NCI-H1930 (cell line): ENCODE measurements around the gene ADGRB2.

Experiments
- DNase-seq, 2 experiments: peaks; one replicate each; lab custom pipeline; 2025; lab: John Stamatoyannopoulos, UW

The ADGRB2 gene

GRCh38 chr1:31702836-31703404, 61.2 kb downstream of the ADGRB2 start:
- no peak for DNase-seq

DNA sequence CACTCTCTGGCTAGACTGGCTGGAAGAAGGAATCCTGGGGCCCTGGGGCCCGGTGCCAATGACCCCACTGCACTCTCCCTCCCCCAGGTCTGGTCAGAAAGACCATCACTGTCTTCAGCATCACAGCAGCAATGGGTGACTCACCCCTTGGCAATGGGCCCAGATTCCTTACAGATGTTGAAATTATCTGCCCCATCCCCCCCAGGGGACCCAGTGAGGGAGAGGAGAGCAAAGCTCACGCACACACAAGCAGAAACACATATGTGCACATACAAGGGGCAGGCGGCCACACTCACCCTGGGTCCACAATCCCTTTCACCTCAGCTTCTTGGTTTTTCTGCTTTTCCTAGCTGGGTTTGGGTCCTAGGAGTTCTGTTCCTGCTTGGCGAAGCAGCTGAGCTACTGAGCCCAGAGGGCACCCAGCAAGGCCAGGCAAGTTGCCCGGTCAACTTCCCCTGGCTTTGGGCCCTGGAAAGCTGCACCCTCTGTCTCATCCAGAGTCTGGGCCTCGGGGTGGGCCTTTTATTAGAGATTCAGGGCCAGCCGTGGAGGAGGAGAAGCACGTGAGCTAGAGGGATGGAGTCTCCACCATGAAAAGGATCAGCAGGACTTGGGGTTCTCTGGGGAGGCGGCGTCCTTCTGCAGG, 62.9 kb downstream of the ADGRB2 start:
- peak in 1 of 2 experiments; percentile 37 for DNase-seq

GRCh38 chr1:31700468-31701090, 63.6 kb downstream of the ADGRB2 start:
- no peak for DNase-seq

GRCh38 chr1:31699341-31699891, 64.7 kb downstream of the ADGRB2 start:
- DNase-seq: no peak

DNA sequence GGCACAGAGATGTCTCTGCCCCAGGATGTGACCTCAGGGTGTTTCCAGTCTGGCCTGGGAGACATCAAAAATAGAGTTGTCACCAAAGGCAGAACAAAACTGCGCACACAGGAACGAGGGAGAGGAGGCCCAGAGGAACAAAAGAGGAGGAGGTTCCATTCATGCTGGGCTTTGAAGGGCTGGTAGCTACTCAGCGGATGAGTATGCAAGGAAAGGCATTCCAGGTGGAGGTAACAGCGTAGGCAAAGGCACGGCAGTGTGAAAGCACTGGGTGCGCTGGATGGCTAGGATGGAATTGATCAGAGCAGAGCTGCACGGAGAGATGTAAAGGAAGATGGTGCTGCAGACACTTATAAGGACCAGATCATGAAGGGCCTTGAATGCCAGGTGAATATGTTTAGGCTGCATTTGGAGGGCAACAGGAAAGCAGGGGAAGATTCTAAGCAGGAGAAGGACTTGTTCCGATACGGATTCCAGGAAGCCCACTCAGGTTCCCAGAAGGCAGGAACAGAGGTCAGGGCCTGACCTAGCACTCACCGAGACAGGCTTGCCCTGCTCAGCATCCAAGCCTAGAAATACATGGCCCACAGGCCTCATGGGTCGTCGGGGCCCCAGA, 66.7 kb downstream of the ADGRB2 start:
- DNase-seq: no peak

GRCh38 chr1:31696242-31696641, 67.9 kb downstream of the ADGRB2 start:
- DNase-seq: no peak

DNA sequence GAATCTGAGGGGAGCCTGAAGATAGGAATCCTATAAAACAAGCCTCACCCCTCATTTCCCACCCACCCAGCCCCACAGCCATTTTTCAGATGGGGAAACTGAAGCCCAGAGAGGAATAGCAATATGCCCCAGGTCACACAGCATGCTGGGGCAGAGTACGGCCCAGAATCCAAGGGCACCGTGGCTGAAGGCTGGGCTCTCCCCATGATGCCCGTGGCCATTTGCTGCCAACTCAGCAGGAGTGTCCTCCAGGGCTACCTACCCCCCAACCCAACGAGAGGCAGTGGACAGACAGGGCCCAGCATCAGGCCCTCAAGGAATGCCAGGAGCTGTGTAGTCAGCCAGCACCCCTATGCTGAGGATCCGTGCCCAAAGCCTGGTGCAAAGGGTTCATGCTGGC, 68.8 kb downstream of the ADGRB2 start:
- DNase-seq: no peak

DNA sequence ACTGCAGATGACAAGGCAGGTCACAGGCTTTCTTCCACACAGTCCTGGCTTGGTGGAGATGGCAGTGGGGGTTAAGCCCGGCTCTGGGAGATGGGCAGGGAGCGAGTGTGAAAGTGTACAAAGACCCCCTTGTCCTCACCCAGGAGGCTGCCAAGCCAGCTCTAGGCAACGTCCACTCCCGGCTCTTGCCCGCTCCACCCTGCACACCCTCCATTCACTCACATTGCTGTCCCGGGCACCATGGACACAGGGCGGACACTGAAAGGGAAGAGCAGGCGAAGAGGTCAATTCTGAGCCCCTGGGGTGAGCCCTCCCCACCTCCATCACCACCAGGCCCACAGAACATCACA, 69.2 kb downstream of the ADGRB2 start:
- DNase-seq: no peak

- DNase-seq: no peak
Measured at GRCh38 chr1:31694069-31694963, 69.8 kb downstream of the ADGRB2 start.

DNA sequence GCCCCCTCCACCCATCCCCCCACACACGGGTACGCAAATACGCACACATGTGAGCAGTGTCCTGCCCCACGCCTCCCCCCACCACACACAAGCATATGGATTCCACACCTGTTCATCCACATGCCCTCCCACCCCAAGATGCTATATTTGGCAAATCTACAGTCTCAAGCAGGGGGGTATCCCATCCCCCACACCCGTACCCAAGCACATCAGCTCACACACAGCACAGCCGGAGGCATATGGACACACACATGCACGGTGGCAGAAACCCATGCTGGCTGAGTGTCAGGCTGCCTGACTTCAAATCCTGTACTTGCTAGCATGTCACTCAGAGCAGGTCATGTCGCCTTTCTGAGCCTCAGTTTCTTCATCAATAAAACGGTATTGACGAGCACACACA, 70.9 kb downstream of the ADGRB2 start:
- no peak for DNase-seq

DNA sequence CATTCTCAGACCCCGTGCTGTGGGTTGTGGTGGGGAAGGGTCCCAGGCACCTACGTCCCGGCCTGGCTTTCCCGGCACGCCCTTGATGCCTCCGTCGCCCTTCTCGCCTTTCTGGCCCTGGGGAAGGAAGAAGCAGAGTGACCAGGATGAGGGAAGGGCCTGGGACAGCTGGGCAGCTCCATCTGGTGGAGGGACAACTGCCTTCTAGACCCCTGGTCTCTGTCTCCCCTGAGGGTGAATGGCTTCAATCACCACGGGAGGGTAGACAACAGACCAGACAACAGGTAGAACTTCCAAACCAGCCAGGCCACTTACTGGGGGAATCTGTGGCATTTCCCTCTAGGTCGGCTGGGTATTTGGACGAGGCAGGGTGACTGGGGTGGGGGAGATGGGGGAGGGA, 72.2 kb downstream of the ADGRB2 start:
- no peak for DNase-seq

- DNase-seq: no peak
Measured at GRCh38 chr1:31691446-31691845, 72.7 kb downstream of the ADGRB2 start.

GRCh38 chr1:31690921-31691320, 73.2 kb downstream of the ADGRB2 start:
- no peak for DNase-seq

- no peak for DNase-seq
Measured at GRCh38 chr1:31689854-31690253, 74.3 kb downstream of the ADGRB2 start.

DNA sequence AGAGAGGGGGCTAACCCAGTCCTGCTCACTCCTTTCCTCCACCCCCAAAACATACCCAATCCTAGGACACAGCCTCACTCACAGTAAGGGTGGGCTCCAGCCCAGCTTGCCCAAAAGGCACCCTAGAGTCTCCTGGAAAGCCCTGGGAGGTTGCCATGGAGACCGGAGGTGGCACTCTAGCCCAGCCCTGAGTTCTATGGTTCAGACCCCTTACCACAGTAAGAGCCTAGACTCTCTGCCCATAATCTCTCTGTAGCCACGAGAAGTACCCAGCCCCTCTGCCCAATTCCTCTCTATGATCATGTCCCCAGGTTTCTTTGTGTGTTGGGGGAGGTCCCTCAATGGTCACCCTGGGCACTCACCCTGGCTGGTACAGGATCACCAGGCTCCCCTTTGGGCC, 74.8 kb downstream of the ADGRB2 start:
- DNase-seq: no peak

DNA sequence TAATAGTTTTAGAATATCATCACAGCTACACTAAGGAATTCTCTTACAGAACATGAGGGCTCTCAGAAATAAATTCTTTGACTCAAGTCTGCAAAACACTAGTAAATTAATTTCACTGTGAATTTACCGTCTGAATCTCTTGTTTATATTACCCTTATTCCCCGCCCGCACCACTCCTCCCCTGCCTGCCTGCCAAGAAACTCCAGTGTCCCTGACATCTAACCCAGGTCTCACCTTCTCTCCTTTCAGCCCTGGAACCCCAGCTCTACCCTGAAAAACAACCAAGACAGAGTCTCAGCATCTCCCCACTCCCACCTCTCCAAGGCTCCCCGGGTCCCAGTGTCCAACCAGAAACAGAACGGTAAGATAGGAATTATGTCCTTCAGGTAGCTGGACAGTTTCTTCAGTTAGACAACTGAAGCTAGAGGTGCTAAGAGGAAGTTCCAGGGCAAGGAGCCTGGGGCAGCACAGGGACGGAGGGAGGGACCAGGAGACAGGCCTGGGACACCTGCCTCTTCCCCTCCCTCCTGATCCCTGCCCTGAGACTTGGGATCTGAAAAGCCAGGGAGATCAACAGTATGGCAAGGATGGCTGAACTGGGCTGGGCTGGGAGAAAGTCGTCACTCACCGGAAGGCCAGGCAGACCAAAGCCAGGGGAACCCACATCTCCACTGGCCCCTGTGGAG, 75.8 kb downstream of the ADGRB2 start:
- DNase-seq: no peak

GRCh38 chr1:31687601-31688000, 76.5 kb downstream of the ADGRB2 start:
- DNase-seq: no peak

- DNase-seq: no peak
Measured at GRCh38 chr1:31685795-31686194, 78.3 kb downstream of the ADGRB2 start.

DNA sequence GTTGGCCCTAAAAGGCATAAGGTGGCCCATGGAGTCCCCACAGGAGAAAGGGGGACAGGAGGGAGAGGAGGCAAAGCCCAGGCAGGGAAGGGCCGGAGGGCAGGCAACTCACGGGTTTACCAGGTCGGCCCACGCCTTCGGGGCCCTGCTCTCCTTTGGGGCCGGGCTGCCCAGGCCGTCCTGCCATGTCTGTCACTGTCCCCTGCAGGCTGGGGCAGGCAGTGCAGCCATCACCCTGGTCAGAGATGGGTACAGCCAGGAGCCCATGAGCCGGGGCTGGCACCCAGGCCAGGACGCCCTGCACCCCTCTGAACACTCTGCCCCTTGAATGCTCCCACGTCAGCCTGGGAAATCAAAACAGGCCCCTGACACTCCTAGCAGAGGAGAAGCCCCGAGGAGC, 80.1 kb downstream of the ADGRB2 start:
- DNase-seq: no peak

DNA sequence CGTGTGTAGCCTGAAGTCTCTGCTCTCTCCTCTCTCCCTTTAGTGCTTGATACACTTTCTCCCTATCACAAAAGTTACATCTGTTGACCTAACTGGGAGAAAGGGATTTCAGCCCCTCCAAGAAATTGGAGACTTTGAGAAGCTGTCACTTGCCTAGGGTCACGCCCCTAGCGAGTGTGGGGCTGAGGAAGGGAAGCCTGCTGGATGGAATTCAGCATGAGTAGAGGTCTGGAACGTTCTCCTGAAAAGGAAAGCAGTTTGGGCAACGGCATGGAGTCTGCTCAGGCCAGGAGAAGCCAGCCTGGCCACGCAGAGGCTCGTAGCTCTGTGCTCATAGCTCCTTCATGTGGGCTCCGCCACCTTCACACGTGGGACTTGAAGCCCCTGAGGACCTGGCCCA, 82.7 kb downstream of the ADGRB2 start:
- no peak for DNase-seq

GRCh38 chr1:31679676-31680230, 84.4 kb downstream of the ADGRB2 start:
- no peak for DNase-seq
